HEK293 (cell line): ENCODE data around the gene ARX.

ENCODE experiments used
- ATF2 ChIP-seq: fragments of 450-650 bp; formaldehyde crosslinking; IDR thresholded peaks from 2 replicates; pipeline ENCODE4 v1.5.1; 2016; ENCODE audit warnings: missing biosample characterization, missing genetic modification characterization, low read depth
- CTCF ChIP-seq: fragments of 450-650 bp; formaldehyde crosslinking; IDR thresholded peaks from 2 replicates; pipeline ENCODE4 v1.5.1; 2016; ENCODE audit warnings: missing biosample characterization, missing genetic modification characterization
- EGR2 ChIP-seq: fragments of 450-650 bp; formaldehyde crosslinking; IDR thresholded peaks from 2 replicates; pipeline ENCODE4 v1.5.1; 2016; ENCODE audit warnings: low read depth, missing biosample characterization, missing genetic modification characterization
- KLF16 ChIP-seq: fragments of 450-650 bp; formaldehyde crosslinking; IDR thresholded peaks from 2 replicates; pipeline ENCODE4 v1.5.1; 2017; ENCODE audit warnings: missing biosample characterization, missing genetic modification characterization
- PATZ1 ChIP-seq: fragments of 450-650 bp; formaldehyde crosslinking; IDR thresholded peaks from 2 replicates; pipeline ENCODE4 v1.5.1; 2016; ENCODE audit warnings: missing biosample characterization, missing genetic modification characterization
- PBX3 ChIP-seq: sonication (generic); formaldehyde crosslinking; IDR thresholded peaks from 2 replicates; pipeline ENCODE4 v1.8.1; 2022; ENCODE audit warnings: mild to moderate bottlenecking, moderate library complexity, missing genetic modification reagents
- PRDM2 ChIP-seq: fragments of 450-650 bp; formaldehyde crosslinking; IDR thresholded peaks from 2 replicates; pipeline ENCODE4 v1.5.1; 2016; ENCODE audit warnings: missing biosample characterization, missing genetic modification characterization, borderline replicate concordance
- REST ChIP-seq: fragments of 450-650 bp; formaldehyde crosslinking; IDR thresholded peaks from 2 replicates; pipeline ENCODE4 v1.5.1; 2016; ENCODE audit warnings: missing biosample characterization, missing genetic modification characterization
- ZBTB49 ChIP-seq: fragments of 450-650 bp; formaldehyde crosslinking; IDR thresholded peaks from 2 replicates; pipeline ENCODE4 v1.5.1; 2016; ENCODE audit warnings: missing biosample characterization, missing genetic modification characterization, low read depth
- ZBTB7A ChIP-seq: fragments of 450-650 bp; formaldehyde crosslinking; IDR thresholded peaks from 2 replicates; pipeline ENCODE4 v1.5.1; 2016; ENCODE audit warnings: low read depth, missing biosample characterization, missing genetic modification characterization
- ZNF549 ChIP-seq: fragments of 450-650 bp; IDR thresholded peaks from 2 replicates; pipeline ENCODE4 v1.5.1; 2018; ENCODE audit warnings: missing biosample characterization, missing genetic modification characterization, mild to moderate bottlenecking, inconsistent platforms, moderate library complexity
- ZNF654 ChIP-seq: fragments of 450-650 bp; formaldehyde crosslinking; IDR thresholded peaks from 2 replicates; pipeline ENCODE4 v1.5.1; 2016; ENCODE audit warnings: low read depth, missing biosample characterization, missing genetic modification characterization
- ZNF660 ChIP-seq: fragments of 450-650 bp; IDR thresholded peaks from 2 replicates; pipeline ENCODE4 v1.5.1; 2018; ENCODE audit warnings: missing biosample characterization, mild to moderate bottlenecking, missing genetic modification characterization
- ZNF704 ChIP-seq: fragments of 450-650 bp; formaldehyde crosslinking; IDR thresholded peaks from 2 replicates; pipeline ENCODE4 v1.5.1; 2016; ENCODE audit warnings: missing biosample characterization, missing genetic modification characterization

- TF ChIP-seq CTCF: no peak
- TF ChIP-seq ZNF549: no peak
- no peak for TF ChIP-seq ZNF660 (tag by site-specific recombination)
- no peak for TF ChIP-seq REST (tag by site-specific recombination)
- TF ChIP-seq ZBTB49 (tag by site-specific recombination): no peak
- no peak for TF ChIP-seq ATF2 (tag by site-specific recombination)
- TF ChIP-seq EGR2 (tag by site-specific recombination): no peak
- TF ChIP-seq ZBTB7A (tag by site-specific recombination): no peak
- no peak for TF ChIP-seq PBX3
- TF ChIP-seq KLF16 (tag by site-specific recombination): no peak
- no peak for TF ChIP-seq PRDM2 (tag by site-specific recombination)
- TF ChIP-seq PATZ1 (tag by site-specific recombination): no peak
- no peak for TF ChIP-seq ZNF704
- TF ChIP-seq ZNF654 (tag by site-specific recombination): no peak
Observed at GRCh38 chrX:25023908-25024307, 8.1 kb upstream of the ARX start.
